Stimulated activated naive CD8-positive, alpha-beta T cell treated with anti-CD3 and anti-CD28 coated beads, Interleukin-15, Interleukin-2, amounts not matched to agents 100 ng/mL and 50 ng/mL, for 24 hours (primary cell): ENCODE measurements around the gene LPP.

Experiments used
- H3K27ac Mint-ChIP-seq: one replicate; pipeline ENCODE4 v1.8.0; 2021; ENCODE audit warnings: mild to moderate bottlenecking, mixed read lengths
- H3K27me3 Mint-ChIP-seq: one replicate; pipeline ENCODE4 v1.8.0; 2021; ENCODE audit warnings: mixed read lengths
- H3K36me3 Mint-ChIP-seq: one replicate; pipeline ENCODE4 v1.8.0; 2021; ENCODE audit warnings: low read depth, mixed read lengths
- H3K4me1 Mint-ChIP-seq: one replicate; pipeline ENCODE4 v1.8.0; 2021; ENCODE audit warnings: low read depth, mixed read lengths
- H3K4me3 Mint-ChIP-seq: one replicate; pipeline ENCODE4 v1.8.0; 2021; ENCODE audit warnings: mild to moderate bottlenecking, mixed read lengths
- H3K9me3 Mint-ChIP-seq: one replicate; pipeline ENCODE4 v1.8.0; 2021; ENCODE audit warnings: mixed read lengths

Gene LPP

DNA sequence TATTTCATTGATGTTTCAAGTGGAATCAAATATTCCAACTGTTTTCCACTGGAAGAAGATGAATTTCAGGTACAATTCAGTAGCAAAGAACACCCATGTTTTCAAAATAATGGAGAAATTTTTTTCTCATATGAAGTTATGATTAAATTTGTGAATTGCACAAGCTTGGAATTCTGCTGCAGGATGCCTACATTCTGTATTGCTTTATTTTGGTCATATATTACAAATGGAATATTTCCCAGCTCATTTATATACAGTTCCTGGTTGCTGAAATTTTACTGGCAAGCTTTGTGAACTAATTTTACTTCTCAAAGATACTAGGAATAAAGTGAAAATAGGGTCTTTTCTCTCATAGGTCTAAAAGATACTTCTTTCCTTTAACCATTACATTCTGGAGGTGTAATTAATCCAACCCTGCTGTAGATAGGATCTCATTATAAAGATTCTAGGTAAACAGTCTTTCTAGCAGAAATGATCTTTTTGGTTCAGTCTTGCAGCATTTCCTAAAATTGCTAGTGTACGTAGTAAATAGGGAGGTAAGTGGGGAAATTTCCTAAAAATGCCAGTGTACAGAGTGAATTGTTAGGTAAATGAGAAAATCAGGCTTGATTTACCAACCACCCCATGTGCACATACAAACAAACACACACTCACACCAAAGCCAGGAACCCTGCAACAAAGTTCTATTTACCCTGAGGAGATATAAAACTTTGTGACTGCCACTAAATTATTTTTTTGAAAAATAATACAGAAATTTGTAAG is 624.3 kb downstream of the LPP start:
- Mint-ChIP-seq H3K9me3 (no peaks in the 10 kb centered on the region), H3K4me3 (no peak overlapping the region), H3K4me1 (peaks cover 8% of the 10 kb centered on the region), H3K27ac (no peak overlapping the region), H3K27me3 (no peaks in the 10 kb centered on the region), H3K36me3 (no peaks in the 10 kb centered on the region)

DNA sequence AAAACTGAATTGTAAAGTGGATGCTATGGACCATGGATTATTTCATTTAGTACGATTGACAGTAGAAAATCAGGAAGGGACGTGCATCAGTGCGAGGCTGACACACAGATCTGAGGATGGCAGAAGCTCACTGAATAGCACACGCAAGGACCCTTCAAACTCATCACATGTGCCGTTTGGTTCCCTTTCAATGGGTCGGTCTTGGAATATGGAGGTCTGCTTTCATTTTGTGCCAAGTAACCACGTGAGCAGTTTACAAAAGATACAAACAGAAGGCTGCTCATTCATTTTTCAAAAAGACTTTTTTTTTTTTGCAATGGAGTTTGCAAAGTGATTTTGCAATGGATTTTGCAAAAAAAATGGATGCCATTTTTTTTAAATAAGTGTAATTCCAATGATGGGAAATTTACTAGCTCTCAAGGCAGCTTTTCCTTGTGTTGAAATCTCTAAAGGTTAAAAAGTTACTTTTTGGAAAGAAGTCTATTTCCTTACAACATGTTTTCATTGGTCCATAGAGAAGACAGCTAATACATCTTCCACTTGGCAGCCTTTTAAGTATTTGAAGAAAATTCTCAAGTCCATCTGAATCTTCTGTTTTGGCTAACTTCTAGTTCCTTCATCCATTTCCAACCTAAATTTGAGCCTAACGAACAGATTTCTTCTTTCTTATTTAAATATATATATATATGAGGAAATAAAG is 625.5 kb downstream of the LPP start:
- H3K4me3 Mint-ChIP-seq = no peak overlapping the region
- H3K9me3 Mint-ChIP-seq = no peaks in the 10 kb centered on the region
- H3K36me3 Mint-ChIP-seq = no peaks in the 10 kb centered on the region
- no peaks in the 10 kb centered on the region for H3K27me3 Mint-ChIP-seq
- no peak overlapping the region for H3K27ac Mint-ChIP-seq
- H3K4me1 Mint-ChIP-seq = peaks cover 8% of the 10 kb centered on the region

DNA sequence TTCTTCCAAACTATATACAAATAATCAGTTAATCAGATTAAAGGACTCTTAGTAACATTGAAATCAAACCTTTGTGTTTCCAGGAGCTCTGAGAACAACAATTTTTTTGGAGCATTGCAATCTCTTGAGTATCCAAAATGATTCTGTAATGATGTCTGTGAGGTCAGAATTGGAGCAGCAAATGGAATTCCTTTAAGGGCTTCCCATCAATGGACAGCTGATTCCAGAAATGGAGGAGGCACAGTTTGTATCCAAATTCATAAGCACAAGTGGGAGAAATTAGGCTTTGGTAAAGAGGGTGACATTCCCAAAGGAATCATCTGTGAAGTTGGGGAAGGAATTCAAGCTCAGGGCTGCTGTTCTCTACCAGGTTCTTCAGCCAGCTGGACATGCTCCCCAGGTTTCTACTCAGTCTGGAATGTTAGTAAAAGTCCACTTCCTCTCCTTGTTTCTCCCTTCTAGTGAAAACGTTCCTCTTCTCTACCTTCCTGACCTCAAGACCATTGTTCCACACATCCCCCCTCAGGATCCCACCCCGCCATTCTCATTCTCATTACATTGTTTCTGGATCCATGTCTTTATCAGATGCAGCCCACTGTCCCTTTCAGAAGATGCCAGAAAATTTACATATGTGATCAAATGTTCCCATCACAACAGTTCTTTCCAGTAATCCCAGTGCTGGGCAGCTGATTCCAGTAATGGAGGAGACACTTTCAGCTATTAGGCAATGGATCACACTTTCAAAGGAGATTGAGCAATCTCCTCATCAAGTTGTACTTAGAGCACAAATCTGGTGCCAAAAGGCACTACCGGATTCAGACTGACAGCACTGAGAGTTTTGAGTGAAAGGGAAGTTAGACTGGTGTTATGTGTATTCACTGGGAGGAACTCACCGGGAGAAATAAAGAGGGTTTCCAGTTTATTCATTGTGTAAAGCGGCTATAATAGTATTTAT is 626.5 kb downstream of the LPP start:
- H3K36me3 Mint-ChIP-seq = no peaks in the 10 kb centered on the region
- H3K27ac Mint-ChIP-seq = no peak overlapping the region
- no peaks in the 10 kb centered on the region for H3K9me3 Mint-ChIP-seq
- H3K27me3 Mint-ChIP-seq = no peaks in the 10 kb centered on the region
- peaks cover 8% of the 10 kb centered on the region for H3K4me1 Mint-ChIP-seq
- H3K4me3 Mint-ChIP-seq = no peak overlapping the region

DNA sequence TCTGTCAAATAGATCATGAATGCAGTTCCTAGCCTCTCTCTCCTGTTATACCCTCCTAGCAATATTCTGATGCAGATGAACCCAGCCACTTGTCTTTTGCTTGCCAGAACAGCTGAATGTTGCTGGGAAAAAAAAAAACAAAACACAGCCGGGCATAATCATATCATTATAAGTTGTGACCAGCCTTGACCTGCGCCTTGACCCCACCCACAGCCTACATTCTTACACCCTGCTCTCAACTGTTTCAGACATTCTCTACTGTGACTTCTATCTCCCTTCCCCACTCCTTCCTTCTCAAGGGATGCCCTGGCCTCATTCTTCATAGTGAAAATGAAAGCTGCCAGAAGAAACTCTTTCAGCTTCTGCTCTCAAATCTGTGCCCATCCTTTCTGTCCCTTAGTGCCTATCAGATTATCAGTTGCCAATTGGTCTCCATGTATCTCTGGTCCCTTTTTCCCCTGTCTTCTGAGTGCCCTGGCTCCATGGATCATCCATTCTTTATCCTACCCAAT is 628.7 kb downstream of the LPP start:
- Mint-ChIP-seq H3K27ac (no peak overlapping the region), H3K36me3 (no peaks in the 10 kb centered on the region), H3K27me3 (no peaks in the 10 kb centered on the region), H3K4me3 (no peak overlapping the region), H3K9me3 (no peaks in the 10 kb centered on the region), H3K4me1 (peaks cover 8% of the 10 kb centered on the region)

DNA sequence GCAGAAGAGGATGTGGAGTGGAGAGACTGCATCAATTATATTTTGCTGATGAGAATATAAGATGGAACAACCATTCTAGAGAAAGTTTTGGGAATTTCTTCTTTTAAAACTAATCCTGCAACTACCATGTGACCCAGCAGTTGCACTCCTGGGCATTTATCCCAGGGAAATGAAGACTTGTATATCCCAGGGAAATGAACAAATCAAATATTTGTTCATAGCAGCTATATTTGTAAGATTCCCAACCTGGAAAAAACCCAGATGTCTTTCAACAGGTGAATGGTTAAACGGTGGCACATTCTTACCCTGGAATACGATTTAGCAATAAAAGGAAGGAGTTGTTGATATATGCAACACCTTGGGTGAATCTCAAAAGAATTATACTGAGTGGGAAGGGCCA is 632.5 kb downstream of the LPP start:
- H3K9me3 Mint-ChIP-seq = no peaks in the 10 kb centered on the region
- H3K27me3 Mint-ChIP-seq = no peaks in the 10 kb centered on the region
- no peak overlapping the region for H3K4me3 Mint-ChIP-seq
- peaks cover 8% of the 10 kb centered on the region for H3K4me1 Mint-ChIP-seq
- H3K36me3 Mint-ChIP-seq = no peaks in the 10 kb centered on the region
- H3K27ac Mint-ChIP-seq = no peak overlapping the region

DNA sequence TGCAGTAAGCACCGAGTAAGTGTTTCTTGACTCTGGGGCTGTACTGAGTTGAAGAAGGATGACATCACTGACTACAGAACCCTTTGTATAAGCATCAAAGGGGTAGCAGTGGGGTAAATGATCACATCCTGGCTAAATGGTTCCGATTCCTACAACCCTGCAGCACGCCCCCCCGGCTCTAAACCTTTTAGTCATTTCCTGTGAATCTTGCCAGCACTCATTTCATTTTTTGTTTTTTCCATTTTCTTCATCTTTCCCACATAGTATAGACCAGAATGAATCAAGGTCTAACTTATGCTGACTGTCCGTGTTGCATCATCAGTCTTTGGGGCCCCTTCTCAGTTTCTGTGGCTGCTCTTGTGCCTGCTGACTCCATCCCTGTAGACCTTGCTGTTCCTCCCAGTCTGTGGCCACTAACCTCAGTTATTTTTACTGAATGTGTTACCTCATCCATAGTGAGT is 634.7 kb downstream of the LPP start:
- no peak overlapping the region for H3K27ac Mint-ChIP-seq
- H3K27me3 Mint-ChIP-seq = no peaks in the 10 kb centered on the region
- H3K36me3 Mint-ChIP-seq = no peaks in the 10 kb centered on the region
- no peaks in the 10 kb centered on the region for H3K9me3 Mint-ChIP-seq
- no peak overlapping the region for H3K4me3 Mint-ChIP-seq
- H3K4me1 Mint-ChIP-seq = no peaks in the 10 kb centered on the region

DNA sequence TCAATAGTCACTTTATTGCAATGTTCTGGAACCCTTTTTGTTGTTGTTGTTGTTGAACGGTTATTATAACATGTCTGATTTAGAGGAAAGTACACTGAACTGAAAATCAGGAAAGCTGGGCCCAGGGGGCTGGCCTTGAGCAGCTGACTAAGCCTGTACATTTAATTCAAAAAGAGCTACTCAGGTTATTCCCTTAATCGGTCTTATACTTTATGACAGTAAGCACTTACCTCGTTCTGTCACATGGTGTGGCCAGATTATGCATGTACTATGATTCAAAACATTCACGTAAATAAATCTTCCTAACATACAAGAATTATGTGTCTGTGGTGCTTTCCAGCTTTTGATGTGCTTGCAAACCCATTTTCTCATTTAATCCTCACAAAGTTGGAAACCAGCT is 635.3 kb downstream of the LPP start:
- Mint-ChIP-seq H3K9me3 (no peaks in the 10 kb centered on the region), H3K36me3 (no peaks in the 10 kb centered on the region), H3K27ac (no peak overlapping the region), H3K4me1 (no peaks in the 10 kb centered on the region), H3K27me3 (no peaks in the 10 kb centered on the region), H3K4me3 (no peak overlapping the region)

DNA sequence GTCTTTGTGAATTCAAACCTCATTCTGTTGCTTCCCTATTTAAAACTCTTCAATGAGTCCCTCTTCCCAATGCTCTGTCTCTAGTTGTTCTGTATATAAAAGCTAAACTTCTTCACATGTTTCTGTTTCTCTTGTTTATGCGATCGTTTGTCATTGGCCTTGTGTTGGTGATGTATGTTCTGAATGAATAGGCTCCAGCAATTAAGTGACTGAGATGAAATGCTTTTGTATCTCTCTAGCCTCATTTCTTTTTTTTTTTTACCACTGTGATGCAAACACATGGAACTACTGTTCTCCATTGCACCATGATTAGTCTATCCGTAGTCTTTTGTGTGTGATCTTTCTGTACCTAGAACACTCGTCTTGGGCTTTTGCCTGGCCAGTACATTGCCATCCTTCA is 637.4 kb downstream of the LPP start:
- H3K4me3 Mint-ChIP-seq = no peak overlapping the region
- H3K9me3 Mint-ChIP-seq = no peaks in the 10 kb centered on the region
- peaks cover 6% of the 10 kb centered on the region for H3K4me1 Mint-ChIP-seq
- no peaks in the 10 kb centered on the region for H3K36me3 Mint-ChIP-seq
- no peaks in the 10 kb centered on the region for H3K27me3 Mint-ChIP-seq
- no peak overlapping the region for H3K27ac Mint-ChIP-seq

DNA sequence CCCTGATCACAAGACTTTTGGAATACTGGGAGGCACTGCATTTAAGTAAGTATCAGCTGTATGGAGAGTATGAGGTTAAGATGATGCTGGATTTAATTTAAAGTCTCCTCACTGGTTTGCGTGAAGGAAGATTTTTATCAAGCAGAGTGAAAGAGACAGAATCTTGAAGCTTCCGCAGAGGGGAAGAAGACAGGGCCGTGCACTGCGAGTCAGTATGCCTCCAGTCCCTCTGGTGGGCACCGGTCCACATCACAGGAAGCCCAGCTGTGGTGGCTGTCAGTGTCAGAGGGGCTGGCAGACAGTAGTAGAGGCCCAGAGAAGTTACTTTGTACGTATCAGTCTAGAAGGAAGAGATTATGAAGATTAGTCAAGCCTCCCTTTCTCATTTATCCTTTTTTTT is 638.8 kb downstream of the LPP start:
- no peaks in the 10 kb centered on the region for H3K36me3 Mint-ChIP-seq
- no peaks in the 10 kb centered on the region for H3K9me3 Mint-ChIP-seq
- H3K27me3 Mint-ChIP-seq = no peaks in the 10 kb centered on the region
- H3K4me3 Mint-ChIP-seq = no peak overlapping the region
- no peak overlapping the region for H3K27ac Mint-ChIP-seq
- H3K4me1 Mint-ChIP-seq = peaks cover 10% of the 10 kb centered on the region

DNA sequence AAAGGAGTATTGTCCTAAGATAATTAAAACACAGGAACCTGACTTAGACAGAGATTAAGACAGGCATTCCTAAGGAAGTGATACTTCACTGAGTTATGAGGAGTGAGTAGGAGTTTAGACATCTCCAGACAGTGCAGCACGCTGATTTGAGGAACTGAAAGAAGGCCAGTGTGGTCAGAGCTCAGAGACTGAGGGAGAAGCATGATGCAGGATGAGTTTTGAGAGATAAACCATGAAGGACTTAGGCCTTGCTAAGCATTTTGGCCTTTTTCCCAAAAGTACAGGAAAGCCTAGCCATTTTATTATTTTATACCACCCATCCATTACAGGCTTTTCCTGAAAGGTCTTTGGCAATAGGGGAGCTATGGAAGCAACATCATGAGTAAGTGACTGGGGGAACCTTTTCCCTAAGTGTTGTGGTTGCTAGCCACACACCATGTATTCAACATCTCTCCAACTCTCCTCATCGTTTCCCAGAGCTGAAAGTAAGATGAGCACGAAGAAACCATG is 642.2 kb downstream of the LPP start:
- H3K27ac Mint-ChIP-seq = no peak overlapping the region
- H3K4me1 Mint-ChIP-seq = peaks cover 10% of the 10 kb centered on the region
- H3K36me3 Mint-ChIP-seq = no peaks in the 10 kb centered on the region
- H3K4me3 Mint-ChIP-seq = no peak overlapping the region
- no peaks in the 10 kb centered on the region for H3K27me3 Mint-ChIP-seq
- no peaks in the 10 kb centered on the region for H3K9me3 Mint-ChIP-seq

DNA sequence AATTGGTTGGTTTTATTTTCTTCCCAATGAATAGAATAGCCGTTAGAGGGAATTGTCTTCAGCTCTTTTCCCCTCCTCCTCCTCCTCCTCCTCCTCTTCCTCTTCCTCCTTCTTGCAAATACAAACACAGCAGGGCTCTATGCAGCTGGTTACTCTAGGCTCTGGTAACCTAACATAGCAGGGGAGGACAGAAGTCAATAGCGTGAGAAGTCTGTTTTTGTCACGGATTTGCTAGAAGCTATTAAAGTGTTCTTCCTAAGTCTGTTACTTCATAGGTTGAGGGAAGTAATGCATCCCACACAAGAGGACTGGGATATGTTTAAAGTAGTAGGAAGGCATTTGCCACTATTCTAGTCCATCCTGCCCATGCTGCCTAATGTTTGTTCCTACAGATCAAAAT is 643.1 kb downstream of the LPP start:
- Mint-ChIP-seq H3K36me3 (no peaks in the 10 kb centered on the region), H3K4me3 (no peak overlapping the region), H3K9me3 (no peaks in the 10 kb centered on the region), H3K4me1 (peaks cover 10% of the 10 kb centered on the region), H3K27me3 (no peaks in the 10 kb centered on the region), H3K27ac (no peak overlapping the region)

DNA sequence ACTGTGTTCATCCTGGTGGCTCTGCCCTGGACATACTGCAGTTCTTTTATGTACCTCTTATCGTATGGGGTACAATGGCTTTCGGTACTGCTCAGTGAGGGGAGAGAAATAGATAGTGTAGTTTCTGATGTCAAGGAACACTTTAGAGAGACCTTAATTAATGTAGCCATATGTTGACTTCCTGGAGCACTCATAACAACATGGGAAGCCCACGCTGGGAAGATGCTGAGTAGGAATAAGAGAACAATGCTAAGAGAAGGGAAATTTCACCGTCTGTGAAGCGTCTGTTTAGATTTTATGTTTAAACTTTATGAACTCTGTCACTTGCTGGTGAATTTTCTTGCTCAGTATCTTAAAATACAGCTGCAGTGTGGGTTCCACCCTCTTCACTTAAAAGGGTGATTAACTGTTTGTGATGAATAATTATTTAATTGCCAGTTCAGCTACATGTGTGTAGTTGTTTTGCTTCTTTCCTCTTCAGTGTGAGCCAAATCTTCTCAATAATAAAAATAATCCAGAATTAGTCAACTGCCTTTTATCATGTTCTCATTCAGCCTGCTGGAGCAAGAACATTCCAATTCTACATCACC is 644.7 kb downstream of the LPP start:
- Mint-ChIP-seq H3K27me3 (no peaks in the 10 kb centered on the region), H3K9me3 (no peaks in the 10 kb centered on the region), H3K36me3 (no peaks in the 10 kb centered on the region), H3K4me1 (peaks cover 10% of the 10 kb centered on the region), H3K27ac (no peak overlapping the region), H3K4me3 (no peak overlapping the region)

DNA sequence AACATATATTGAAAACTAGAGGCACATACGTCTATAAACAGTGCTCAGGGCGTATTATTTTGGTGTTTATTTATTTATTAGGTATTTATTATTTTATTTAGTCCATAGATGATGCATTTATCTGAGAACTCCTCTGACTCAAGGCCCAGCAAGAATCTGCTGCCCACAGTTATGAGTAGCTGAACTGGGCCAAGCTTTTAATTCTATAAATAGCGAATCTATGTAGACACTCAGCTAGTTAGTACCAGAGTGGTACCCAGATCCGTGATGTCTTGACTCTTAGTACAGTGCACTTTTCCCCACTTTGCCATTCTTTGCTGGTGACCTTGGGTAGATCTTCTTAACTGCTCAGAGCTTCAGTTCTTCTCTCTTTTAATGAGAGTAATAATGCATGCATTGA is 647.4 kb downstream of the LPP start:
- H3K27me3 Mint-ChIP-seq = no peaks in the 10 kb centered on the region
- peaks cover 3% of the 10 kb centered on the region for H3K4me1 Mint-ChIP-seq
- peaks cover 4% of the 10 kb centered on the region for H3K9me3 Mint-ChIP-seq
- no peak overlapping the region for H3K27ac Mint-ChIP-seq
- H3K4me3 Mint-ChIP-seq = no peak overlapping the region
- H3K36me3 Mint-ChIP-seq = peaks cover 6% of the 10 kb centered on the region

DNA sequence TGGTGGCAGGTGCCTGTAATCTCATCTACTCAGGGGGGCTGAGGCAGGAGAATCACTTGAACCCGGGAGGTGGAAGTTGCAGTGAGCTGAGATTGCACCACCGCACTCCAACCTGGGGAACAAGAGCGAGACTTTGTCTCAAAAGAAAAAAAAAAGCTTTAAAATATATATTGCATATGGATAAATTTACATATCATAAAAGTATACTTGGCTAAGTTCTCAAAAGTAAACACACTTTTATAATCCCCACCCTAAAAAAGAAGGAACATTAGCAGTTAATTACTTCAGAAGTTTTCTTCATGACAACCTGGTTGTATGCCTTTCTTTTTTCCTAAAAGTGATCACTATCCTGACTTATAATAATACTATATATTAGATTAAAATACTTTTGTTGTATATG is 648.7 kb downstream of the LPP start:
- Mint-ChIP-seq H3K9me3 (peaks cover 16% of the 10 kb centered on the region), H3K4me3 (no peak overlapping the region), H3K27me3 (no peaks in the 10 kb centered on the region), H3K36me3 (peaks cover 15% of the 10 kb centered on the region), H3K4me1 (no peaks in the 10 kb centered on the region), H3K27ac (no peak overlapping the region)
